GM12878 (cell line): ENCODE results near the gene GUCY1A1. TPM values are rescaled to one million over a fixed set of nuclear protein-coding genes. Genes with fewer than 3 reads are reported as not detected.

Experiments
- ATAC-seq: fragments of 200-7000 bp; cut with Tn5 transposase; 3 replicates; pipeline ENCODE4 v1.9.1; 2020; ENCODE audit warnings: mild to moderate bottlenecking, moderate library complexity
- BruUV-seq: library from RNA; stranded (reverse); fragments of 400-500 nt; replicated peaks from 2 replicates; lab custom pipeline; 2021; lab: Mats Ljungman, UMichigan
- CTCF ChIA-PET: fragments of 300-600 bp; sonication (Branson Sonifier 250); formaldehyde crosslinking; extraction: SDS; loops from one replicate; lab custom pipeline; 2021; ENCODE audit warnings: inconsistent platforms; lab: Yijun Ruan, JAX
- POLR2A ChIA-PET: fragments of 350-600 bp; formaldehyde crosslinking; extraction: SDS; loops from one replicate; lab custom pipeline; 2021; ENCODE audit warnings: inconsistent platforms; lab: Charles Lee
- RAD21 ChIA-PET: fragments of 300-600 bp; sonication (Branson Sonifier 250); formaldehyde crosslinking; loops from one replicate; lab custom pipeline; 2023; ENCODE audit warnings: antibody characterized with exemption; ENCODE audit not compliant: unreplicated experiment; lab: Charles Lee
- SMC1A ChIA-PET: fragments of 300-600 bp; sonication (Branson Sonifier 250); formaldehyde crosslinking; loops from one replicate; lab custom pipeline; 2023; ENCODE audit not compliant: unreplicated experiment, uncharacterized antibody; lab: Charles Lee
- DNase-seq: peaks from one replicate; pipeline ENCODE4 v3.0.0-alpha.2; 2011; ENCODE audit warnings: low read depth, low spot score
- FAIRE-seq: peaks from 3 replicates; lab custom pipeline; 2011; peaks lifted over from hg19 to GRCh38; lab: Jason Lieb, UNC
- H2AFZ ChIP-seq: 2 replicates; pipeline ENCODE4 v1.6.0; 2011; ENCODE audit warnings: low read depth, low read length, control low read depth; ENCODE audit not compliant: control insufficient read depth
- H3K27ac ChIP-seq: 2 replicates; pipeline ENCODE4 v1.5.1; 2011; ENCODE audit warnings: control low read depth; ENCODE audit not compliant: control insufficient read depth, insufficient read depth
- H3K27me3 ChIP-seq, 2 experiments: replicated peaks in 1 of 2; 2 replicates each; pipeline versions ENCODE4 v1.6.0 to v1.6.1; 2011; ENCODE audit warnings: low read length in 1 of 2; ENCODE audit not compliant: control insufficient read depth in 2 of 2, insufficient read depth in 2 of 2
- H3K36me3 ChIP-seq, 2 experiments: 2 replicates each; pipeline ENCODE4 v1.5.1; 2011; ENCODE audit warnings: low read length in 1 of 2; ENCODE audit not compliant: control insufficient read depth in 2 of 2, insufficient read depth in 2 of 2
- H3K4me1 ChIP-seq: 2 replicates; pipeline ENCODE4 v1.6.1; 2011; ENCODE audit warnings: mild to moderate bottlenecking, low read length, moderate library complexity, mixed read lengths; ENCODE audit not compliant: control insufficient read depth, insufficient read depth
- H3K4me2 ChIP-seq: 2 replicates; pipeline ENCODE4 v1.6.0; 2011; ENCODE audit warnings: control low read depth; ENCODE audit not compliant: control insufficient read depth, insufficient read depth
- H3K4me3 ChIP-seq: fragments of 200-600 bp; sonication (generic); 2 replicates; pipeline ENCODE4 v1.5.1; 2016
- H3K79me2 ChIP-seq: 2 replicates; pipeline ENCODE4 v1.6.0; 2011; ENCODE audit warnings: low read length; ENCODE audit not compliant: control insufficient read depth, insufficient read depth
- H3K9ac ChIP-seq: 2 replicates; pipeline ENCODE4 v1.8.0; 2011; ENCODE audit warnings: low read length, control low read depth, mixed read lengths; ENCODE audit not compliant: control insufficient read depth, insufficient read depth
- H3K9me3 ChIP-seq: replicated peaks from 3 replicates; pipeline ENCODE4 v1.5.1; 2011; ENCODE audit warnings: mild to moderate bottlenecking, low read length; ENCODE audit not compliant: control insufficient read depth, insufficient read depth
- H4K20me1 ChIP-seq: 2 replicates; pipeline ENCODE4 v1.6.0; 2011; ENCODE audit not compliant: control insufficient read depth, insufficient read depth
- ASH2L ChIP-seq: fragments of 300-600, 200-600 bp; sonication (generic); IDR thresholded peaks from 2 replicates; pipeline ENCODE4 v1.6.1; 2017; ENCODE audit warnings: low read depth, mild to moderate bottlenecking, borderline replicate concordance
- CEBPZ ChIP-seq: fragments of 150-350 bp; IDR thresholded peaks from 2 replicates; pipeline ENCODE4 v1.6.1; 2016; ENCODE audit warnings: low read depth, low read length
- FOXK2 ChIP-seq: fragments of 450-650 bp; IDR thresholded peaks from 2 replicates; pipeline ENCODE4 v1.6.1; 2017; ENCODE audit warnings: mild to moderate bottlenecking, moderate library complexity
- IRF3 ChIP-seq: fragments of 450-650 bp; IDR thresholded peaks from 2 replicates; pipeline ENCODE4 v1.6.1; 2014; ENCODE audit warnings: mild to moderate bottlenecking
- NFYA ChIP-seq: IDR thresholded peaks from 2 replicates; pipeline ENCODE4 v1.6.1; 2011; ENCODE audit warnings: low read depth, mild to moderate bottlenecking, low read length, improper control_type of control experiment, borderline replicate concordance
- NKRF ChIP-seq: fragments of 450-650 bp; conservative IDR thresholded peaks from 2 replicates; pipeline ENCODE4 v1.6.1; 2017; ENCODE audit warnings: mild to moderate bottlenecking, moderate library complexity
- POLR2A ChIP-seq: IDR thresholded peaks from 2 replicates; pipeline ENCODE4 v1.6.1; 2011; ENCODE audit warnings: low read depth, mild to moderate bottlenecking, low read length
- RELB ChIP-seq: fragments of 450-650 bp; IDR thresholded peaks from 2 replicates; pipeline ENCODE4 v1.6.1; 2017; ENCODE audit warnings: low read depth, mild to moderate bottlenecking, moderate library complexity
- SP1 ChIP-seq: IDR thresholded peaks from one replicate; pipeline ENCODE4 v1.6.1; 2011; ENCODE audit warnings: low read depth, low read length
- SREBF2 ChIP-seq: IDR thresholded peaks from 2 replicates; pipeline ENCODE4 v1.6.1; 2012; ENCODE audit warnings: mild to moderate bottlenecking, low read length
- STAT3 ChIP-seq: IDR thresholded peaks from 2 replicates; pipeline ENCODE4 v1.6.1; 2011; ENCODE audit warnings: low read depth, low read length, improper control_type of control experiment
- TARDBP ChIP-seq: IDR thresholded peaks from 2 replicates; pipeline ENCODE4 v1.6.1; 2016; ENCODE audit warnings: borderline replicate concordance
- YBX1 ChIP-seq: fragments of 450-650 bp; IDR thresholded peaks from 2 replicates; pipeline ENCODE4 v1.6.1; 2016; ENCODE audit warnings: antibody characterized with exemption
- WGBS: methylation state at CpG from one replicate; pipeline ENCODE4 v1.1.6; 2016; ENCODE audit warnings: low lambda C conversion rate; ENCODE audit not compliant: insufficient replicate concordance, insufficient coverage; ENCODE audit errors: missing lambda C conversion rate; 5-methylcytosine and 5-hydroxymethylcytosine counted together
- in situ Hi-C: fragments of 300-500 bp; cut with MboI; formaldehyde crosslinking; loops from 9 replicates; pipeline ENCODE4 v1.14.3; 2018; ENCODE audit warnings: mixed read lengths
- intact Hi-C: fragments of 100-400 bp; cut with micrococcal nuclease; formaldehyde crosslinking; loops from one replicate; pipeline ENCODE4 v1.14.2; 2022; ENCODE audit not compliant: unreplicated experiment
- polyA plus RNA-seq, 11 experiments: library from polyadenylated mRNA; depleted of rRNA in 4 of 11; unstranded in 6 of 11; stranded (reverse) in 5 of 11; fragments of >200 nt; fragmentation: Nextera tagmentation in 4 of 11; fragmentation: Illumina TruSeq in 1 of 11; extraction: Ambion mirVana in 4 of 11; extraction: Trizol in 1 of 11; gene quantifications; 1 replicate in 1 of 11; 2 replicates in 10 of 11; pipeline versions ENCODE4 v1.2.1 to v1.2.3, GENCODE V29; 2011 to 2016; ENCODE audit warnings: inconsistent platforms in 2 of 11, missing spikeins in 2 of 11, low read depth in 1 of 11
- total RNA-seq, 4 experiments: library from RNA; depleted of rRNA in 3 of 4; stranded (reverse); fragments of >200 nt in 3 of 4; fragmentation: Illumina TruSeq in 1 of 4; extraction: Trizol in 1 of 4; gene quantifications; 2 replicates each; pipeline versions ENCODE4 v1.2.1 to v1.2.3, GENCODE V29; 2013 to 2021

The GUCY1A1 gene
- total and polyA plus RNA-seq, 10 of the 15 experiments (the other 5 are each of a cell fraction or from before 2014, with no cell fraction given) = 0.44 to 22.6 (median 0.55) TPM

GRCh38 chr4:155758481-155759371, 92.1 kb downstream of the GUCY1A1 start, which contains the start of gene GUCY1B1:
Gene GUCY1B1, plus strand, starts transcription at chr4:155759021. Its CDS starts 120 bp downstream, at chr4:155759141.
- POLR2A ChIA-PET = interaction anchor here (0.8 to 3.1 kb wide), 17 partner anchors 8 to 230 kb away, joined by 3 to 18 read pairs (median 4); partner anchors contain the start of gene GUCY1A1
- TF ChIP-seq RELB (peak; percentile 19; the same call in 1 of the 2 replicates), SREBF2 (no peak), CEBPZ (no peak), NFYA (no peak), YBX1 (no peak), STAT3 (no peak), NKRF (peak; percentile 51; the same call in 1 of the 2 replicates), IRF3 (peak; percentile 68), ASH2L (no peak), TARDBP (no peak), SP1 (peak; percentile 90), FOXK2 (no peak), POLR2A (peak; percentile 61; the same call in 1 of the 2 replicates)

More at GRCh38 chr4:155758481-155759371, 92.1 kb downstream of the GUCY1A1 start, which contains the start of gene GUCY1B1:
- H3K79me2 ChIP-seq = no peaks in the 10 kb centered on the region
- no peak within 1 kb of the TSS for H2AFZ ChIP-seq
- peaks cover 0 to 7% of the 10 kb centered on the region in 2 experiments; a peak in 2 of 4 replicates for H3K27me3 ChIP-seq
- CTCF ChIA-PET = interaction anchor here (0.7 to 3.6 kb wide), 19 partner anchors 10 to 315 kb away, joined by 3 to 14 read pairs (median 5); partner anchors contain the start of genes CTSO and GUCY1A1
- in situ Hi-C loops = no loop called here
- DNase-seq (peak; percentile 44), ATAC-seq (peak; percentile 96), FAIRE-seq (no peak)
- SMC1A ChIA-PET = interaction anchor here (0.7 to 4.2 kb wide), 22 partner anchors 9 to 316 kb away, joined by 3 to 22 read pairs (median 5); partner anchors contain the start of gene GUCY1A1
- no peaks in the 10 kb centered on the region for H3K4me1 ChIP-seq
- H3K27ac ChIP-seq = no peak within 1 kb of the TSS
- intact Hi-C loops = loop anchor here (5.0 kb wide), 2 partner anchors 56 to 91 kb away; partner anchors contain the start of gene GUCY1A1
- H4K20me1 ChIP-seq = no peaks in the 10 kb centered on the region
- WGBS = 17% methylated on average over 50 of the region's 51 CpGs
- no TSS peak for BruUV-seq
- H3K9ac ChIP-seq = no peak within 1 kb of the TSS
- peak within 1 kb of the TSS; percentile 30; the same call in 1 of the 2 replicates for H3K4me2 ChIP-seq
- H3K36me3 ChIP-seq = no peaks in the 10 kb centered on the region
- RAD21 ChIA-PET = interaction anchor here (0.6 to 3.8 kb wide), 22 partner anchors 10 to 230 kb away, joined by 3 to 55 read pairs (median 6); partner anchors contain the start of gene GUCY1A1
- H3K4me3 ChIP-seq = 0 out of 2 replicates have a peak within 1 kb of the TSS, but pooled peaks have one; percentile 44
- no peaks in the 10 kb centered on the region; the same call in 2 of the 3 replicates for H3K9me3 ChIP-seq
